ENCODE data around the gene C10orf95.

Gene C10orf95

GRCh38 chr10:102463983-102464382, 12.6 kb upstream of the C10orf95 start:
- no peak for DNase-seq

GRCh38 chr10:102462512-102463054, 11.2 kb upstream of the C10orf95 start:
- no peak for DNase-seq

GRCh38 chr10:102461187-102462054, 10.1 kb upstream of the C10orf95 start:
- DNase-seq: peak; percentile 89 to 96 (median 92)

GRCh38 chr10:102460836-102461186, 9.5 kb upstream of the C10orf95 start:
- DNase-seq: no peak

GRCh38 chr10:102458656-102459055, 7.3 kb upstream of the C10orf95 start:
- no peak for DNase-seq

- DNase-seq: no peak
Measured at GRCh38 chr10:102457591-102458150, 6.3 kb upstream of the C10orf95 start.

- peak; percentile 84 to 89 (median 89) for DNase-seq
Measured at GRCh38 chr10:102455893-102456471, 4.6 kb upstream of the C10orf95 start.

- DNase-seq: peak in 1 of 3 donors; percentile 17
Measured at GRCh38 chr10:102454662-102455487, 3.5 kb upstream of the C10orf95 start.

GRCh38 chr10:102453502-102453901, 2.2 kb upstream of the C10orf95 start:
- peak; percentile 70 to 77 (median 75) for DNase-seq

GRCh38 chr10:102452672-102453340, 1.5 kb upstream of the C10orf95 start:
- DNase-seq: peak; percentile 90 to 94 (median 94)

GRCh38 chr10:102450374-102451104, 804 bp downstream of the C10orf95 start:
- DNase-seq: peak; percentile 73 to 87 (median 80)

GRCh38 chr10:102450124-102450373, 1.3 kb downstream of the C10orf95 start:
- DNase-seq: no peak

GRCh38 chr10:102449321-102450123, 1.8 kb downstream of the C10orf95 start:
- peak; percentile 34 to 63 (median 56) for DNase-seq

GRCh38 chr10:102444851-102445250, 6.5 kb downstream of the C10orf95 start:
- DNase-seq: peak in 2 of 3 donors; percentile 60 to 69

- no peak for DNase-seq
Measured at GRCh38 chr10:102438374-102438773, 13.0 kb downstream of the C10orf95 start.

- DNase-seq: no peak
Measured at GRCh38 chr10:102437515-102437914, 13.8 kb downstream of the C10orf95 start.

GRCh38 chr10:102436312-102436711, 15.0 kb downstream of the C10orf95 start:
- no peak for DNase-seq

GRCh38 chr10:102435529-102436233, 15.7 kb downstream of the C10orf95 start:
- DNase-seq: peak; percentile 65 to 81 (median 70)

- DNase-seq: no peak
Measured at GRCh38 chr10:102435133-102435497, 16.2 kb downstream of the C10orf95 start.
